ENCODE results near the gene UNC45B. TPM values are rescaled to one million over a fixed set of nuclear protein-coding genes. Genes with fewer than 3 reads are reported as not detected.

UNC45B gene
- total RNA-seq, 1 donor: 0.94 TPM

Other genes starting within 250 kb of the UNC45B start
- 2.8 TPM for gene CCT6B, start 186.4 kb upstream of the UNC45B start, total RNA-seq
- gene ZNF830, start 186.3 kb upstream of the UNC45B start, total RNA-seq: 26.7 TPM
- gene LIG3, start 167.3 kb upstream of the UNC45B start, total RNA-seq: 29.5 TPM
- 45.0 TPM for gene RFFL, start 84.1 kb upstream of the UNC45B start, total RNA-seq
- 2.5 TPM for gene RAD51D, start 28.0 kb upstream of the UNC45B start, total RNA-seq
- not detected for gene FNDC8, start 26.2 kb upstream of the UNC45B start, total RNA-seq
- gene NLE1, start 5.5 kb upstream of the UNC45B start, total RNA-seq: 8.3 TPM
- not detected for gene SLC35G3, start 46.6 kb downstream of the UNC45B start, total RNA-seq
- gene SLFN5, start 95.3 kb downstream of the UNC45B start, total RNA-seq: 47.8 TPM
- gene SLFN11, start 225.8 kb downstream of the UNC45B start, total RNA-seq: 20.7 TPM

Measured in mononuclear cell (primary cell).